Occipital lobe (tissue), 2 donors: ENCODE results near the gene GRK5. TPM values are rescaled to one million over a fixed set of nuclear protein-coding genes. Genes with fewer than 3 reads are reported as not detected.

ENCODE experiments used
- DNase-seq: peaks from one replicate; lab custom pipeline; 2025; lab: John Stamatoyannopoulos, UW
- total RNA-seq: library from RNA; depleted of rRNA; stranded (reverse); fragments of >200 nt; gene quantifications from one replicate; pipeline ENCODE4 v1.2.3, GENCODE V29; 2014

Gene GRK5
- total RNA-seq, 1 donor from 2014 or later = 17.3 TPM

DNA sequence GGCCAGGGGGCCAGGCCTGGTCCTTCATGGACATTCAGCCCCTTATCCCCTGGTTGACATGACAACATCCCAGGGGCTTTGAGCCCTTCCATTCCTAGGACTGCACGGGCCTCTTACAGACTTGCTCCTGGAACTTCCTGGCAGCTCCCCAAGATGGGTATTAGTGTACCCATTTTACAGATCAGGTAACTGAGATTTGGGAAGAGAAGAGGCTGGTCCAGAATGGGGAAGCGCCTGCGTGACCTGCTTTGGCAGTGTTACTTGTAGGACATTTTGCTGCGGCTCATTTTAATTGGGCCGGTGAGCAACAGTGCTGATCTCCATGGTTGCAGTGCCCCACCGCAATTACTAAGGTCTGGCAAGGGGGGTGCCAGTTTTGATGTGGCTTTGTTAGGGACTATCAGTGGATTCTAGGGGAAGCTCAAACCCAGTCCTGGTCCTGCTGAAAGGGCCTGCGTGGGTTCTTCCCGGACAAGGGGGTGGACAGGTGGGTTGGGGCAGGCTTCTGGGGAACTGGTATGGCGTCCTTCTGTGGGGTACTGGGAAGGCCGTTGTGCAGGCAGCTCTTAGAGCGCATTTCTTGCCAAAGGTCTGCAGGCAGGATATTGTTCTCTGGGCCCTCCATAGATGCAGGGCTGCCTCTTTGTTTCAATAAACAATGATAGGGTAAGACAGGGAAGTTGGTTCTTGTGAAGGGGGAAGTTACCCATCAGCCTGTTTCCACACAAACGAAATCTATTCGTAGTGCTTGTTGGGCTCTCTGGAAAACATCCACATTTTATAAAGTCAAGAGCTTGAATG, 197.5 kb downstream of the GRK5 start:
- no peak for DNase-seq

DNA sequence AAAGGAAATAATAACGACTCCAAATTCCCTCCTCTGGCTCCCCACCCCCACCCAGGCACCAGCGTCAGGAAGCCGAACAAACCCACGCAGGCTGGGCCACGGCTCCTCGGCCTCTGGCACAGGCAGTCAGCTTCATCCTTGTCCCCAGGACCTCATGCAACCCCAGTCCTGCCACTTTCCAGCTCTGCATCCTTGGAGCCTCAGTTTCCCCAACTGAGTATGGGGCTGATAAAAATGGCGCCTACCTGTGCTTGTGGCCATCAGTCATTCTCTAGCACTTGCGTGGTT, 198.1 kb downstream of the GRK5 start:
- DNase-seq = no peak

DNA sequence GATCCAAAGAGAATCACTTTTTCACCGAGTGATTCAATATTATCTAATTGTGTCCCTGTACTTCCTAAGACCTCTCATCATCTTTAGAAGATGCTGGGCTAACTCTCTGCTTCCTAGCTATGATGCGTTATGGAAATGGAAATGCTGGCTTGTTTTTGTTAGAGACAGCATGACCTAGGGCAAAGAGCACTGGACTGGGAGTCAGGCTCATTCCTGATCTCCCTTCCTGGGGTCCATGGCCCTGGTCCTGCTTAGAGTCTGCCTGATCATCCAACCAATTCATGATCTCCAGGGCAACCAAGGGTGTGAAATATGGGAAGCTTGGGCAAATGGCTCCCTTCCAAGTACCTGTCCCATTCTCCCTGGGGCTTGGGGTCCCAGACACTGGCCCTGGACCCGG, 198.8 kb downstream of the GRK5 start:
- DNase-seq = no peak

DNA sequence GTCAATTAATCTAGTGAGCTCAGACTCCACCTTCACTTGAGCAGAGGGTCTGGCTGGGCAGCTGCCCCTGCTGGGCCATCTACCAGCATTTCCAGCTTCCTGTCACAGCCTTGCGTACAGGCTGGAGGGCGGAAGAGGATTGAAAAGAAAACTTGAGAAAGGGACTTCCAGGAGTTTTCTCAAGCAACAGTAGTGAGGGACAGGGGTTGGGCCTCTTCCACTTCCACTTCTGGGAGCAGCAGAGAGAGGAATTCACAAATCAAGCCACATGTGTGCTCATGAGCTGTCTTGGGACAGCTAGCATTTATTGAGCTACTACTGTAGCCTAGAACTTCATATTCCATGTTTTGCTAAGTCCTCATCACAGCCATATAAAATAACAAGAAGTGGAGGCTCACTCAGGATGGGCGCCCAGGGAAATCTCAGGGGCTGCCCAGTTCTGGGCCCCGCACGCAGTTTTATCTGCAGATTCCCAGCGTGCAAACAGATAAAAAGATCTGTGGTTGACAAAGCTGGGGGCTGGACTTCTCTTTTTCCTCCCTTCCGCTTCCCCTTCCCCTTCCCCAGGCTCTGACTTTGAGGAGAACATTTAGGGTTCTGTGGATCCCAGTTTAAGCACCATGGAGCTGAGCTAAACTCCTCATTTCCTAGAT, 199.4 kb downstream of the GRK5 start:
- DNase-seq = no peak

DNA sequence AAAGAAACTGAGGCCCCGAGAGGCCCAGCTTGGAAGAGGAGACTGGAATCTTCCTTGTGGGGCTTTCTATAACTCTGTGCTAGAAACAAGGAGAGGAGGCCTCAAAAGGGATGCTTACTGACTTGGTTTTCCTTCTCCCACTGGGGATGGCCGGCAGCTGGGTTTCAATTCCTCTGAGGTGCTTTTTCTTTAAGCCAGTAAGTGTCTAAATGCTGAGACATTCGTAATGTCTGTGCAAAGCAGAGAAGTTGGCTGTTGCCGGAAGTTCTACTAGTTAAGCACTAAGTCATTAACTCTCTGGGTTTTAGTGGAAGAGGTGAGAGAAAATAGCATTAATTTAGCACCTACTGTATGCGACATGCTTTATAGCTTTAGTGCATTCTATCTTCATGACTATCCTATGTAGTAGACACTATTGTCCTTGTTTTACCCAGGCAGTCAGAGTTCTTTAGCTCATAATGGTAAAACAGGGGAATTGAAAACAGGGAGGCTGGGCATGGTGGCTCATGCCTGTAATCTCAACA, 199.9 kb downstream of the GRK5 start:
- no peak for DNase-seq

DNA sequence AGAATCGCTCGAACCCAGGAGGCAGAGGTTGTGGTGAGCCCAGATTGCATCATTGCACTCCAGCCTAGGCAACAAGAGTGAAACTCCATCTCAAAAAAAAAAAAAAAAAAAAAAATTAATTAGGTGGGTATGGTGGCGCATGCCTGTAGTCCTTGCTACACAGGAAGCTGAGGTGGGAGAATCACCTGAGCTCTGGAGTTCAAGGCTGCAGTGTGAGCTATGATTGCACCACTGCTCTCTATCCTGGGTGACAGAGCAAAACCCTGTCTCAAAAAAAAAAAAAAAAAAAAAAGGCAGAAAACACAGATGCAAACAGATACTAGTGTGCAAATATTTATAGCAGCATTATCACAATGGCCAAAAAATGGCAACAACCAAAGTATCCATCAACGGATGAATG, 200.7 kb downstream of the GRK5 start:
- DNase-seq = no peak

DNA sequence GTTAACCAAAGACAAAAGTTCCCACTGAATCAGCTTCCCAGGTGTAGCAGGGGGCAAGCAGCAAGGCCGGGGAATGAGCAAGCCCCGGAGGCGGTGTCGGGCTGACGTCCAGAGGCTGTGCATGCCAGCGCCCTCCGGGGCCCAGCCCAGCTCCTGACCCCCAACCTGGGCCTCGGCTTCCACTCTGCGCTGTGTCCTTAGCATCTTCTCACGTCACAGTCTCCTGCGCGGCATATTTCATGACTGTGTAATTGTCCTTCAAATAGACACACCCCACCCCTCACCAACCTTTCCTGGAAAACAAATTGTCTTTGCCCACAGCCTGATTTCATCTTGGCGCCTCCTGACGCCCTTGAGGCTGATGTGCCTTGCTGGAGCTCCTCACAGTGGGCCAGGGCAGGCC, 201.6 kb downstream of the GRK5 start:
- no peak for DNase-seq

DNA sequence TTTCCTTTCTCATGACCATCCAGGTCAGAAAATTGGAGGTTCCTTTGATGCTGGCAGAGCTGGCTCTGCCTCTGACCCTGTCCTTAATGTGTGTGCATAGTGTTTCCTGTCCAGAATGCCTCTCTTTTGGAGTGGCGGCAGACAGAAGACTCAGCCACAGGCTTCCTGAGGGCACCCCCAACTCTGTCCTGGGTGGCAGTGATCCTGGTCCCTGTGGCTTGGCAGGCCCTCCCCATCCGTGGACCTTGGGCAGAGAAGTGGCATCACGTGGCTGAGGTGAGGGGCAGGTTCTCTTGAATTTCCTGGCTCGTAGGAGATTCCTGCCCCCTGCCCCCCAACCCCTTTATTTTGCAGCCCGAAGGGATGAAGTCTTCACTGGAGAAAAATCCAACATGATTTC, 202.0 kb downstream of the GRK5 start:
- no peak for DNase-seq

GRCh38 chr10:119409906-119410305, 202.5 kb downstream of the GRK5 start:
- no peak for DNase-seq

DNA sequence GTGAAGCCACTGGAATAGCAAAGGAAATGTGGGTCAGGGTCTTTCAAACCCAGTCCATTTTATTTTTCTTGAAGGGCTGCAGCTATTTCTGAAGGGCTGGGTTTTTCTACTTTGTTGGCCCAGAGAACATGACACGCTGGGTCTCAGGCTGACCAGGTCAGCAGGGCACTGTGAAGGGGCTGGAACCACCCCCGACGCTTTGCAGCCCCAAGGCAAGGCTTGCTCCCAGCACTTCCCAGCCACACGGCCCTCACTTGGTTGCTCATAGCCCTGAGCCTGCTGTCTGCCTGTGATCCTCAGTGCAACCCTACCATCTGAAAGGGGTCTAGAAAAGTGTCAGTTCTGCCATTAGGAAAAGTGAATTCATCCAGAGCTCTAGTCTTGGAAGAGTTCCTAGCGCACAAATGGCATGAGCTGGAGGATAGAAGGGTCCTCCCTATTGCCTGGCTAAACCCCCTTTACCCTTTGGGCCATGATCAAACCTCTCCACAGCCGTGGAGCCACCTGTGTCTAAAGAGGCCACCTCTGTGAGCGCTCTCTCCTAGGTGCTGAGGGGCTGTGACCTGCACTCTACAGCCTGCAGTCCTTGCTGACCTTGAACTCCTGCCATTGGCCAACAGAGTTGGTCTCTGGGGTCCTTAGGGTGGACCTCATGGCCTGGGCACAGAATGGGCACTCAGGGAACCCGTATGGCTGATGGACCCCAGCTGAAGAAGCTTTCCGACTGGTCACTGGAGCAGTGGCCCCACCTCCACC, 203.2 kb downstream of the GRK5 start:
- DNase-seq = no peak

DNA sequence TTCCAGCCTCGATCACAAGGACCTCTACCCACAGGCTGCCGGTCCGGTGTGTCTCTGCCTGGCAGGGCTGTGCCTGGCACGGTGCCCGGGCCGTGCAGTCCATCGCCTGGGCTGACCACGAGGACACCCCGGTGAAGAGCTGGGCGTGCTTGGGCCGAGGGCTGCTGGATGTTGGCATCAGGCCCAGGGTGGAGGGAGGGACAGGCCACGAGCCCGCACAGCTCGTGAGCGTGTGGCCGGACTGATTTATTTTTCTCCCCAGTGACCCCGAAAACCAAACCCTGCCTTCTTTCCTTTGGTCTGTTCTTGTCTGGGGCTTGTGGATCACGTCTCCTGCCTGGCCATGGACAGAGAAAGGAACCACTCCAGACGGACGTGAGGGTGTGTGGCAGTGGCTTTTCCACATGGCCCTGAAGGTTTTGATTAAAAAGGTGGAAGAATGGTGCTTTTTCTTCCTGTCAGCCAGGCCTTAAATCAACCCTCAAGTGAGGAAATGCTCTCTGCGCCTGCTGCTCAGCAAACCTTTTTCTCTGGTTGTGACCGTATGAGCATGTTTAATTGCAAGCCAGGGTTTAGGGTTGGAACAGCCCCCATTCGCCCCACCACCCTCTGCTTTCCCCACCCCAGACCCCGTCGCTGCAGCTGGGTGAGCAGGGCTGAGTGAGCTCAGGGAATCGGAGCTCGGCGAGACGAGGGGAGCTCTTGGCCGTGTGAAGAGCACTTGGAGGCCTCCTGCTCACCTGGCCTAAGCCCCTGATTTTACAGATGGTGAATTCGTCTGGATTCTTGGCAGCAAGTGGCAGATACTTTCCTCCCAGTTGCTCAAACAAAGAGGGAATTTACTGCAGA, 205.1 kb downstream of the GRK5 start:
- DNase-seq = no peak

DNA sequence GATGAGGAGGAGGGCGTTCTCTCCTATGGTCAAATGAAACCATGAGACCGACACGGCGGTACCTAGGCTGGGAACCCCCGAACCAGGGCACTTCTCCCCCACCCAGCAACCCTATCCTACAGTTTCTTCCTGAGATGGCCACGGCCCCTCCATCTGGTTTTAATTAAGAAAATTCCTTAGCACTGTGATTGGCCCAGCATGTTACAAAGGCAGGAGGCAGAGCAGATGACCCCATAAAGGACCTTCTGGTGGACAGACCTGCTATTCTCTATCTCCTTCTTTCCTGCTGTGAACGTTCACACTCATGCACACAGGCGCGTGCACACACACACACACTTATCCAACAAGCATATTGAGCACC, 205.7 kb downstream of the GRK5 start:
- DNase-seq = no peak

DNA sequence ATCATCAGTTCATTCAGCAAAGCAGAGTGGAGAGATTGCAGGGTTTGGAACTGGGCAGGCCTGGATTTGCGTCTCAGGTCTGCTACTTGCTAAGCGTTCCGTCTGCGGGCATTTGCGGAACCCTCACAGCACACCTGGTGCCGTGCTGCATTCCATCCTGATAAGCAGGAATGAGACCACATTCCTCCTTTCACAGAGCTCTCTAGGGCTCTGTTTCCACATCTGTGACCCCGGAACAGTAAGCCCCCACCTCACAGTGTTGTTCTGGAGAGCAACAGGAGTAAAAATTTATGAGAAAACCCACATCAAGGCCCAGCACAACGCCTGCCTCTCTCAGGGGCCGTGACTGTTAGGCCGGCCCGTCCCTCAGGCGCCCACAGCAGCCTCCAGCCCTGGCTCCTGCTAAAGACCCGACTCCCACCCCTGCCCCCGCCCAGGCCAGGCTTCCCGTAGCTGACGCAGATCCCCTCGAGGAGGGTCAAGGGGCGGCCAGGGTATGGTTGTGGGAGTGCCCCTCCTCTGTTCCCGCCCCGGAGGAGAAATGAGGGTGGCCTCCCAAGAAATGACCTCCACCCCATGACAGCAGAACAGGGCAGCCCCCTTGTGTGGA, 206.2 kb downstream of the GRK5 start:
- no peak for DNase-seq

- DNase-seq = no peak
Measured at GRCh38 chr10:119414081-119414611, 206.8 kb downstream of the GRK5 start.

- no peak for DNase-seq
Measured at GRCh38 chr10:119415121-119415520, 207.8 kb downstream of the GRK5 start.

DNA sequence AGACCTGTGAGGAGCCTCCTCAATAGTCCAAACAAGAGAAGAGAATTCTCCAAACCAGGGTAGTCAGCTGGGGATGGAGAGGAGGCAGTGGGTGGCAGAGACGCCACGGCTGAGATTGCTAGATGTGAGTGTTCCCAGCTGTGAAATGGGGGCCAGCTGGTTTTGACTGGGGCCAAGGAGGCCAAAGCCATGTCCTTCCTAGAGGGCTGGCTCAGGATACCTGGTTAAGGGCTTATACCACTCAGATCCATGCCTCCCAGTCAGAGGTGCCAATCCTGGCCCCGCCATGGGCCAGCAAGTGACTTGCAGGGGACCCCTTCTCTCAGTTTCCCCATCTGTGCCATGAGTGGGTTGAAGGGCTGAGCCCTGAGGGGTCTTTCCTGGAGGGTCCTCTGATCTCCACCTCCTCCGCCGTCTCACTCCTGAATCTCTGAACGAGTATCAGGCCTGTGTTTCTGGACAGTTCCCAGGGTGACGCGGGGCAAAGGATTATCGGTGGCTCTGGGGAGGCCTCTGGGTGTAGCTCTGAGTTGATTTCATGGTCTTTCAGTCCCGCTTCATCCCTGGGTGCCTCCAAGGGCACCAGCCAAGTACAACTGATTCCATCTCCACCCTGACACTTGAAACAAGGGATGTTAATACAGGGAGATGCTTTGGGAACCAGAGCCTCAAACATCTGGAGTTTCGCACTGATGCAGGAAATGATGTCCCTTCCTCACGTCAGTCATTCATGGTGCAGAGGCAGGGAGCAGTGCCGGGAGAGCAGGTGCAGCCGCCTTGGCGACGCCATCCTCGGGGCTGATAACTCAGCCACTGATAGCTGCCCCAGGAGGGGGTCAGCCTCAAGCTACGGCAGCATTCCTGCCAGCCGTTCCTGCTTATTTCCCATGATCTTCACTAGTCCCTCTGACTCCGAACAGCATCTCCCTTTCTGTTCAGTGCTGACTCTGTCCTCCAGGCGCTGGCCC, 208.4 kb downstream of the GRK5 start:
- DNase-seq = no peak

DNA sequence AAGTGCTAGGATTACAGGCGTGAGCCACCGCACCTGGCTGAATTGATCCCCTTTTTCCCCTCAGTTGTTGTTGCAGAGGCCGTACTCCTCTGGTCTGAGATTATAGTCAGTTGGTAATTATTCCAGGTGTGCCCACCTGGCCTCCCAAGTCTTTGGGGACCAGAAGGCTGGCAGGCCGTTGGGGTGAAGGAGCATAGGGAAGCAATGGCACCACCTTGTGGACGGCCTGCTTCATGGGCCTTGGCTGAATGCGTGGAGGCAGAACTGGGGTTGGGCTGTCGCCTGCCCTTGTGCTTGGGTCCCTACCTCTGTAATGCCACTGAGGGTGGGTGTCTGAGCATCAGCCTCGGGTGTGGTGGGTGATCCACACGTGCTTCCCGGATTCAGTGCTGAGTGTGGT, 209.5 kb downstream of the GRK5 start:
- DNase-seq = no peak

- no peak for DNase-seq
Measured at GRCh38 chr10:119417852-119418251, 210.5 kb downstream of the GRK5 start.

DNA sequence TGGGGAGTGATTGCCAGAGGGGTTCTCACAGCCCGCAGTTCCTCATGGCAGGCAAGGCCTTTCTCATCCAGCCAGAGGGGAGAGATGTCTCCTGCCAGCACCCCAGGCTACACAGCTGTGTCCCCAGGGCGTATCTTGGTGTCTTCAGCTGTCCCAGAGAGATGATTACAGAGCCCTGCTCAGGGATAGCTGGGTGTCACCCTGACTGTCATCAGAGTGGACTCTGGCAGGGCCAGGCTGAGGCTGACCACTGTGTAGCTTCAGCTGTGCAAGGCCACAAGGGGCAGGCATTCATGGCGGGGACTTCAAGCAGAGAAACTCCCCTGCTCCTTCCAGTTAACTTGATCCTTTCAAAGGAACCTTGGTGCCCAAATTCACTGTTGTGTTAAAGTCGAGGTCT, 211.0 kb downstream of the GRK5 start:
- DNase-seq = no peak

- no peak for DNase-seq
Measured at GRCh38 chr10:119419931-119420330, 212.6 kb downstream of the GRK5 start.
